GM18867 (cell line): ENCODE results near the gene NCOA3.

Experiments used
- ATAC-seq: cut with Tn5 transposase; IDR thresholded peaks from one replicate; pipeline ENCODE4 v1.9.1; 2021; ENCODE audit warnings: mild to moderate bottlenecking, moderate library complexity; ENCODE audit not compliant: unreplicated experiment

NCOA3 gene

GRCh38 chr20:47663354-47664067 lies 161.8 kb downstream of the NCOA3 start:
- ATAC-seq: no peak

- no peak for ATAC-seq
Observed at GRCh38 chr20:47664068-47664437, 162.4 kb downstream of the NCOA3 start.

GRCh38 chr20:47664744-47665143 lies 163.1 kb downstream of the NCOA3 start:
- no peak for ATAC-seq

- no peak for ATAC-seq
Observed at GRCh38 chr20:47665221-47665991, 163.7 kb downstream of the NCOA3 start.

GRCh38 chr20:47666304-47666703 lies 164.6 kb downstream of the NCOA3 start:
- no peak for ATAC-seq

GRCh38 chr20:47667086-47667485 lies 165.4 kb downstream of the NCOA3 start:
- no peak for ATAC-seq

- ATAC-seq: no peak
Observed at GRCh38 chr20:47667531-47668312, 166.0 kb downstream of the NCOA3 start.

- ATAC-seq: no peak
Observed at GRCh38 chr20:47668313-47669151, 166.8 kb downstream of the NCOA3 start.

GRCh38 chr20:47669152-47669425 lies 167.4 kb downstream of the NCOA3 start:
- ATAC-seq: no peak

- no peak for ATAC-seq
Observed at GRCh38 chr20:47669489-47669888, 167.8 kb downstream of the NCOA3 start.

GRCh38 chr20:47669927-47670890 lies 168.5 kb downstream of the NCOA3 start:
- no peak for ATAC-seq

GRCh38 chr20:47670913-47671312 lies 169.2 kb downstream of the NCOA3 start:
- no peak for ATAC-seq

GRCh38 chr20:47672166-47672565 lies 170.5 kb downstream of the NCOA3 start:
- no peak for ATAC-seq

GRCh38 chr20:47672886-47673670 lies 171.4 kb downstream of the NCOA3 start:
- no peak for ATAC-seq

GRCh38 chr20:47673671-47673955 lies 171.9 kb downstream of the NCOA3 start:
- ATAC-seq: no peak

GRCh38 chr20:47674145-47674544 lies 172.5 kb downstream of the NCOA3 start:
- ATAC-seq: no peak

- no peak for ATAC-seq
Observed at GRCh38 chr20:47674686-47675085, 173.0 kb downstream of the NCOA3 start.

- ATAC-seq: no peak
Observed at GRCh38 chr20:47675190-47676142, 173.8 kb downstream of the NCOA3 start.
